Spleen (tissue), 11 donors: ENCODE measurements around the gene SCYGR3. TPM values are rescaled to one million over a fixed set of nuclear protein-coding genes. Genes with fewer than 3 reads are reported as not detected.

Experiments
- DNase-seq: peaks from one replicate; pipeline ENCODE4 v3.0.0-alpha.2; 2020
- H3K27ac ChIP-seq, 8 donors: fragments of 200-600 bp; sonication (generic) in 7 of 8; 1 replicate in 4 of 8; 2 replicates in 4 of 8; pipeline versions ENCODE4 v1.5.0 to v1.8.0; 2016 to 2021; ENCODE audit warnings: inconsistent platforms in 4 of 8, mild to moderate bottlenecking in 4 of 8, moderate library complexity in 1 of 8
- H3K27me3 ChIP-seq, 7 donors: fragments of 200-600 bp; sonication (generic) in 6 of 7; replicated peaks in 1 of 7; 1 replicate in 4 of 7; 2 replicates in 3 of 7; pipeline versions ENCODE4 v1.5.0 to v1.8.0; 2016 to 2021; ENCODE audit warnings: inconsistent platforms in 3 of 7, mild to moderate bottlenecking in 1 of 7
- H3K36me3 ChIP-seq, 6 donors: fragments of 200-600 bp; sonication (generic) in 5 of 6; 1 replicate in 4 of 6; 2 replicates in 2 of 6; pipeline versions ENCODE4 v1.5.0 to v1.8.0; 2016 to 2021; ENCODE audit warnings: inconsistent platforms in 2 of 6
- H3K4me1 ChIP-seq, 6 donors: fragments of 200-600 bp; sonication (generic) in 5 of 6; 1 replicate in 3 of 6; 2 replicates in 3 of 6; pipeline versions ENCODE4 v1.5.0 to v1.8.0; 2016 to 2021; ENCODE audit warnings: inconsistent platforms in 3 of 6
- H3K4me3 ChIP-seq, 8 donors: fragments of 200-600 bp; sonication (generic) in 7 of 8; 1 replicate in 4 of 8; 2 replicates in 4 of 8; pipeline versions ENCODE4 v1.5.0 to v1.8.0; 2016 to 2021; ENCODE audit warnings: inconsistent platforms in 4 of 8, mild to moderate bottlenecking in 4 of 8, moderate library complexity in 2 of 8
- H3K9me3 ChIP-seq, 8 donors: fragments of 200-600 bp; sonication (generic) in 7 of 8; 1 replicate in 4 of 8; 2 replicates in 4 of 8; pipeline versions ENCODE4 v1.5.0 to v1.8.0; 2016 to 2021; ENCODE audit warnings: inconsistent platforms in 4 of 8
- POLR2A ChIP-seq, 3 donors: fragments of 450-650 bp; IDR thresholded peaks; one replicate each; pipeline ENCODE4 v1.5.1; 2017; ENCODE audit warnings: antibody characterized with exemption in 3 of 3, mild to moderate bottlenecking in 1 of 3
- POLR2AphosphoS5 ChIP-seq, 3 donors: sonication (generic); formaldehyde crosslinking; IDR thresholded peaks; one replicate each; pipeline ENCODE4 v1.5.1; 2017; ENCODE audit warnings: antibody characterized with exemption in 3 of 3
- WGBS, 5 donors: extraction: QIAGEN DNeasy Blood & Tissue Kit in 3 of 5; methylation state at CpG; one replicate each; pipeline versions ENCODE4 v1.1.5 to v1.1.7; 2013 to 2018; 5-methylcytosine and 5-hydroxymethylcytosine counted together
- intact Hi-C: fragments of 100-400 bp; cut with DNase I; formaldehyde crosslinking; loops from one replicate; pipeline ENCODE4 v1.15.0; 2023; ENCODE audit warnings: low total_unique reads
- polyA plus RNA-seq, 3 donors: library from polyadenylated mRNA; stranded (reverse); fragments of 200-250 nt; gene quantifications; one replicate each; pipeline ENCODE4 v1.2.1, GENCODE V29; 2013
- total RNA-seq, 7 donors: library from RNA; depleted of rRNA in 3 of 7; stranded (reverse); fragments of >200 nt in 3 of 7; fragmentation: NEBNext Ultra II Directional in 4 of 7; extraction: Animal tissue kit (Norgen Biotek cat#: 25700) in 4 of 7; gene quantifications; one replicate each; pipeline versions ENCODE4 v1.1.0 to v1.2.1, GENCODE V29; 2016 to 2021
- TF ChIP-seq, protein P1 (sequence below), 11 experiments: fragments of 200-600 bp in 7 of 11; fragments of 450-650 bp in 4 of 11; sonication (generic) in 4 of 11; IDR thresholded peaks in 8 of 11; conservative IDR thresholded peaks in 3 of 11; 1 replicate in 7 of 11; 2 replicates in 4 of 11; pipeline versions ENCODE4 v1.4.0 to v1.8.0; 2016 to 2021; ENCODE audit warnings: antibody characterized with exemption in 11 of 11, inconsistent platforms in 4 of 11, mild to moderate bottlenecking in 1 of 11
- donor health status: healthy with polysubstance abuse.
- donor health status: DM: no; HTN: no; CAD: no; lungs with moderate emphysema.
- donor health status: DM: no; HTN: no; CAD: no.
- donor health status: Bipolar disorder and iron deficiency.
- donor health status: healthy.
- donor health status: DM: no; HTN: no; CAD: no.
- donor health status: DM: yes; HTN: yes; CAD: no.

Gene SCYGR3
- total and polyA plus RNA-seq, 10 donors = not detected

DNA sequence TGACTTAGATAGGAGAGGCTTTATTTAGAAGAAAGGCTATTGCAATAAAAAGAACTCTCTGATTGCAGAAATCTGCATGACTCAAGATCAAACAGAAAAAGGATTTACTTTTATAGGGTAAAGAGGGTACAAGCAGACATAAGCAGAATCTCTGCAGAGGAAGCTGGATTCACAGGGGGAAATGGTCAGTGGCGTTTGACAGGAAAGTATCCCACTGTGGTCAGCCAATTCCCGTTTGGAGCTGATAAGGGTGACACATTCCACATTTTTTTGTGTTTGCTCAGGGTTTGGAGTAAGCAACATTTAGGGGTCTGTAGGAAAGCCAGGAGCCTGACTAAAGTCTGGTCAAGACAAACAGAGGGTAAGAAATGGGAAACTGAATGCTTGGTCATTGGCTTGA lies 28.0 kb upstream of the SCYGR3 start:
- Histone ChIP-seq H3K27ac (no peak overlapping the region), H3K4me3 (no peak overlapping the region), H3K4me1 (no peaks in the 10 kb centered on the region), H3K27me3 (peaks cover 0 to 4% (median 0%) of the 10 kb centered on the region in 7 donors), H3K9me3 (no peaks in the 10 kb centered on the region), H3K36me3 (no peaks in the 10 kb centered on the region)
- intact Hi-C loops = no loop called here
- TF ChIP-seq, protein P1, sequence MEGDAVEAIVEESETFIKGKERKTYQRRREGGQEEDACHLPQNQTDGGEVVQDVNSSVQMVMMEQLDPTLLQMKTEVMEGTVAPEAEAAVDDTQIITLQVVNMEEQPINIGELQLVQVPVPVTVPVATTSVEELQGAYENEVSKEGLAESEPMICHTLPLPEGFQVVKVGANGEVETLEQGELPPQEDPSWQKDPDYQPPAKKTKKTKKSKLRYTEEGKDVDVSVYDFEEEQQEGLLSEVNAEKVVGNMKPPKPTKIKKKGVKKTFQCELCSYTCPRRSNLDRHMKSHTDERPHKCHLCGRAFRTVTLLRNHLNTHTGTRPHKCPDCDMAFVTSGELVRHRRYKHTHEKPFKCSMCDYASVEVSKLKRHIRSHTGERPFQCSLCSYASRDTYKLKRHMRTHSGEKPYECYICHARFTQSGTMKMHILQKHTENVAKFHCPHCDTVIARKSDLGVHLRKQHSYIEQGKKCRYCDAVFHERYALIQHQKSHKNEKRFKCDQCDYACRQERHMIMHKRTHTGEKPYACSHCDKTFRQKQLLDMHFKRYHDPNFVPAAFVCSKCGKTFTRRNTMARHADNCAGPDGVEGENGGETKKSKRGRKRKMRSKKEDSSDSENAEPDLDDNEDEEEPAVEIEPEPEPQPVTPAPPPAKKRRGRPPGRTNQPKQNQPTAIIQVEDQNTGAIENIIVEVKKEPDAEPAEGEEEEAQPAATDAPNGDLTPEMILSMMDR (IDR thresholded peaks at IDR 0.05 in 8 of 11, conservative IDR thresholded peaks at IDR 0.05 in 3 of 11) = no peak
- no peak for TF ChIP-seq POLR2AphosphoS5 (IDR thresholded peaks at IDR 0.05)
- TF ChIP-seq POLR2A (IDR thresholded peaks at IDR 0.05) = no peak
- 23 to 56% (median 32%) methylated on average over 2 of the region's 2 CpGs for WGBS, 5 donors
- no peak for DNase-seq

DNA sequence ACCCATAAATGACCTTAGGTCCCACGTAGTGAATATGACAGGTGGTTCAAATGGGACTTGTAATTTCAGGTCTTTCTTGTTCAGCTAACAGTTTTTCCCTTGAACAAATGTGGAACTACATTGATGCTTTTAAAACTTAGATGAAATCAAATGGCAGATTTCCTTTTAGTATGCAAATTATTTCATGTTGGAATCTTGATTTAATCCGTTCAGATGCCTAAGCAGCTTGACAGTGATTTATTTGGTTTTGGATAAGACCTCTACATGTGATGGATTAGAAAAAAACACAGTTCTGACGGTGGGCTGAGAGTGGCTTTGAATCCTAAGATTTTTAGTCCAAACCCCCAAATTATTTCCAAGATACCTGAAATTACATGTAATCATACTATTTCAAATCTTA lies 19.6 kb upstream of the SCYGR3 start:
- H3K4me1 ChIP-seq = no peaks in the 10 kb centered on the region
- intact Hi-C loops = no loop called here
- H3K9me3 ChIP-seq = no peaks in the 10 kb centered on the region
- no peak for DNase-seq
- WGBS, 5 donors = 63 to 76% (median 75%) methylated on average over 3 of the region's 3 CpGs
- no peak overlapping the region for H3K4me3 ChIP-seq
- no peak for TF ChIP-seq POLR2A (IDR thresholded peaks at IDR 0.05)
- no peak for TF ChIP-seq POLR2AphosphoS5 (IDR thresholded peaks at IDR 0.05)
- H3K27me3 ChIP-seq = peaks cover 0 to 8% (median 0%) of the 10 kb centered on the region in 7 donors
- H3K36me3 ChIP-seq = no peaks in the 10 kb centered on the region
- H3K27ac ChIP-seq = no peak overlapping the region

DNA sequence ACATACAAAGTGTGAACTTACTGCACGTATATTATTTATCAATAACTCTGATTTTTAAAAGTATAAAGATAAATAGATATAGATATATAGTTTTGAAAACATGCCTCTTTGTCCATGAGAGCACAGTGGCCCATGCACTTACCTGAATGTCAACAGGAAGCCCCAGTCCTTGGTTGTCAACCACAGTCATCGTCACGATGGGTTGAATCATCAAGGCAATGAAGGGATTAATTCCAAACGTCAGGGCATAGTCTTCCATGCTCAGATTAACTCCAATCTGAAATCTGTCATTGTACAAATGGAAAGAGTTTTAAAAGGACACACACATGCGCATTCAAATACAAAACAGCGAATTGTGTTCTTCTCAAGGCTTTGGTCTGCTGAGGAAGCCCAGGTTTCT lies 18.2 kb upstream of the SCYGR3 start:
- TF ChIP-seq POLR2A (IDR thresholded peaks at IDR 0.05) (no peak), POLR2AphosphoS5 (IDR thresholded peaks at IDR 0.05) (no peak)
- TF ChIP-seq, protein P1 (IDR thresholded peaks at IDR 0.05 in 8 of 11, conservative IDR thresholded peaks at IDR 0.05 in 3 of 11) = no peak
- Histone ChIP-seq H3K27me3 (peaks cover 0 to 11% (median 0%) of the 10 kb centered on the region in 7 donors), H3K27ac (no peak overlapping the region), H3K9me3 (no peaks in the 10 kb centered on the region), H3K36me3 (no peaks in the 10 kb centered on the region), H3K4me3 (no peak overlapping the region), H3K4me1 (no peaks in the 10 kb centered on the region)
- WGBS, 5 donors = 77 to 89% (median 82%) methylated on average over 6 of the region's 6 CpGs
- intact Hi-C loops = no loop called here
- no peak for DNase-seq

DNA sequence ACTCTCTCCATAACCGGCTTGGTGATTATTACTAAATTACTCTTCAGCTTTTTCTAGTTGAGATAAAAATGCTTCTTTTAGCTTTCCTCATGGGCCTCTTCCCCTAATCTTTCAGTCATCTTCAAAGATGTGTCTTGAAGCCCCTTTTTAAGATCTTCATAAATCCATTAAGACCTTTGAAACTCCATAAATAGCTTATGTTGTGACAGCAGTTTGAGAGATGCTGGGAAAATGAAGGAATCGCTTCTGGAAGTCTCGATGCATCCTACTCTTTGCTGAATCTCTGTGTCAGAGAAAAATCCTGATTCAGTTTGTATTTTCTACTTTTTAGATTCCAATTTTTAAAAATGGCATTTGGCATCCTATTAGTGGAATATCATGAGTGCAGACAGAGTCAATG lies 15.7 kb upstream of the SCYGR3 start:
- no peaks in the 10 kb centered on the region for H3K9me3 ChIP-seq
- intact Hi-C loops = no loop called here
- no peaks in the 10 kb centered on the region for H3K36me3 ChIP-seq
- H3K4me3 ChIP-seq = no peak overlapping the region
- H3K27ac ChIP-seq = no peak overlapping the region
- peaks cover 0 to 11% (median 0%) of the 10 kb centered on the region in 7 donors for H3K27me3 ChIP-seq
- H3K4me1 ChIP-seq = no peaks in the 10 kb centered on the region
- no peak for DNase-seq
- TF ChIP-seq POLR2AphosphoS5 (IDR thresholded peaks at IDR 0.05) = no peak
- no peak for TF ChIP-seq POLR2A (IDR thresholded peaks at IDR 0.05)
- TF ChIP-seq, protein P1 (IDR thresholded peaks at IDR 0.05 in 8 of 11, conservative IDR thresholded peaks at IDR 0.05 in 3 of 11) = no peak
- 84 to 95% (median 90%) methylated on average over 3 of the region's 3 CpGs for WGBS, 5 donors

DNA sequence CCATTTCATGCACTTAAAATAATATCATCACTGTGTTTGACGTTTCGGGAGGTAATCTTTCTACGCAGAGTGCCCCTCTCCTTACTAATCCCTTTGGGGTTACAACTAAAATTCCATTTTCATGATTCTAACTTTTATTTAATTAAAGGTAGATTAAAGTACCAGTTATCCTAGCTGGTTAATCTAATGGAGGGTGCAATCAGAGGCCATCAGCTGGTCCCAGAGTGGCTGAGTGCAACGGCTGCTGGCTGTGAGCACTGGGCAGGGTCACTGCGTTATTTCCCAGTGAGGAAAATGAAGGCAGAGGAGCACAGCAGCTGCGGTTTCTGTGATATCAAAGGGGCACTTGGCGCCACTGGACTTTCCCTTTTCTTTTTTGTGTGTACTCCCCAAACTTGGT lies 14.8 kb upstream of the SCYGR3 start:
- H3K27ac ChIP-seq = no peak overlapping the region
- no peaks in the 10 kb centered on the region for H3K36me3 ChIP-seq
- intact Hi-C loops = no loop called here
- no peak for DNase-seq
- H3K4me3 ChIP-seq = no peak overlapping the region
- TF ChIP-seq, protein P1 (IDR thresholded peaks at IDR 0.05 in 8 of 11, conservative IDR thresholded peaks at IDR 0.05 in 3 of 11) = no peak
- TF ChIP-seq POLR2A (IDR thresholded peaks at IDR 0.05) (no peak), POLR2AphosphoS5 (IDR thresholded peaks at IDR 0.05) (no peak)
- WGBS, 5 donors = 78 to 88% (median 82%) methylated on average over 7 of the region's 7 CpGs
- H3K4me1 ChIP-seq = no peaks in the 10 kb centered on the region
- H3K9me3 ChIP-seq = no peaks in the 10 kb centered on the region
- peaks cover 0 to 11% (median 0%) of the 10 kb centered on the region in 7 donors for H3K27me3 ChIP-seq
